GM12891 (cell line): Measurements from ENCODE around the gene RAB8A.
A peak's percentile ranks its signal among the peaks of the same experiment; 100 is the strongest.

Experiments
- DNase-seq: peaks from one replicate; pipeline ENCODE4 v3.0.0; 2011; ENCODE audit warnings: low spot score; ENCODE audit not compliant: insufficient read length
- FAIRE-seq: peaks from 2 replicates; lab custom pipeline; 2011; peaks lifted over from hg19 to GRCh38; lab: Jason Lieb, UNC
- PAX5 ChIP-seq: IDR thresholded peaks from 2 replicates; pipeline ENCODE4 v1.6.1; 2011; ENCODE audit warnings: low read length, moderate library complexity, mild to moderate bottlenecking; ENCODE audit not compliant: insufficient read depth, severe bottlenecking
- POLR2A ChIP-seq: IDR thresholded peaks from 2 replicates; pipeline ENCODE4 v1.6.1; 2011; ENCODE audit warnings: low read depth, low read length, control low read depth
- POLR2AphosphoS5 ChIP-seq: IDR thresholded peaks from 2 replicates; pipeline ENCODE4 v1.6.1; 2011; ENCODE audit warnings: low read depth, low read length, control low read depth
- POU2F2 ChIP-seq: IDR thresholded peaks from 2 replicates; pipeline ENCODE4 v1.6.1; 2011; ENCODE audit warnings: low read depth, mild to moderate bottlenecking, control low read depth, low read length, moderate library complexity
- SPI1 ChIP-seq: IDR thresholded peaks from 2 replicates; pipeline ENCODE4 v1.6.1; 2011; ENCODE audit warnings: low read depth, low read length, control low read depth
- TAF1 ChIP-seq: IDR thresholded peaks from 2 replicates; pipeline ENCODE4 v1.6.1; 2011; ENCODE audit warnings: low read depth, low read length, control low read depth

Gene RAB8A

DNA sequence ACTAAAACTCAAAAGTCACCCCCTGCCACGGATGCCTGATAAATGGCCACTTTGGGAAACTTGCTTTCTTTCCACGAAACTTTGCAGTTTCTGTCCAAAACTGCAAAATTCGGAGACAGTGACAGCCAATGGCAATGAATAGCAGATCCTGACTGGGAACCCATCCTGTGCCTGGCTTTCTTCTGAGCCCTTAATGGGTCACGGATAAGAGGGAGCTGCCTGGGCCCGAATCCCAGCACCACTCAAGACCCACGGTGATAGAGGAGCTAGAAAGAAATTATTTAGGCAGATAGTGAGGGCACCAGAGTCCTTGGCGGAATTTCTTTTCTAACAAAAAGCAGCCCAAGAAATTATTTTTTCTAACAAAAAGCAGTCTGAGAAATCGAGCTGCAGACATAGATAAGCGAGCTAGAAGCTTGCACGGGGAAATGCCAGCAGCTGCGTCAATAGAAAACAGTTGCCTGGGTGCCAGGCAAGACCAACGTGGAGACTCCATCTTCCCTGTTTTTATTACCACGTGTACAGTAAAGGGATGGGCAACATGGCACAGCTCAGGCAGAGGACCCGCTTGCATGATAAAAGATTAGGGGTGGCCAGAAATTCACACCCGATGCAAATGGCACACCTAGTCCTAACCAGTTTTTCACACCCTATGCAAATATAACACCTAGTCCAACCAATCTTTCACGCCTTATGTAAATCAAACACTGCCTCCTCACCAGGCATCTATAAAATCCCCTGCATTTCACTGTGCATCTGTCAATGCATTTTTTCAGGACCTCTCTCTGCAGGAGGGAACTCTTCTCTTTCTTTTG lies 24.7 kb downstream of the RAB8A start:
- TF ChIP-seq PAX5 (no peak), POLR2AphosphoS5 (peak; percentile 51; the same call in 1 of the 2 replicates)
- FAIRE-seq (no peak), DNase-seq (no peak)

DNA sequence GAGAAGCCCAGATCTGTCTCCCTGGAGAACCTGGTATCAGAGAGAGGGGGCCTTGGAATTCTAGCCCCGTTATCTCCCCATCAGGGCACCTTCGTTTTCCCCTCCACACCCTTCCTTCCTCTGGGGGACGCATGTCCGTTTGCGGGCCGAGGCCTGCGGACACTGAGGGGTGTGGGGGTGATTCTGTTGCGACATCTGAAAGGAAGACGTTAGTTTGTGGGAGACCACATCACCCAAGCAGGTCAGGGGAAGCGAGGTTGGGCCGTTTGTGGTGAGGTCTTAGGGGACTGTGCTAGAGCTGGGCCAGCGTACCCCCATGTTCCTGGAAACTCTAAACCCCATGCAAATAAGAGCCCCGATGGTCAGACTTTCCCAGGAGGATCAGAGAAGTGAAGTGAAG lies 28.1 kb downstream of the RAB8A start:
- peak; percentile 85 for FAIRE-seq
- DNase-seq: no peak
- TF ChIP-seq POU2F2 (peak; percentile 38), SPI1 (no peak)

DNA sequence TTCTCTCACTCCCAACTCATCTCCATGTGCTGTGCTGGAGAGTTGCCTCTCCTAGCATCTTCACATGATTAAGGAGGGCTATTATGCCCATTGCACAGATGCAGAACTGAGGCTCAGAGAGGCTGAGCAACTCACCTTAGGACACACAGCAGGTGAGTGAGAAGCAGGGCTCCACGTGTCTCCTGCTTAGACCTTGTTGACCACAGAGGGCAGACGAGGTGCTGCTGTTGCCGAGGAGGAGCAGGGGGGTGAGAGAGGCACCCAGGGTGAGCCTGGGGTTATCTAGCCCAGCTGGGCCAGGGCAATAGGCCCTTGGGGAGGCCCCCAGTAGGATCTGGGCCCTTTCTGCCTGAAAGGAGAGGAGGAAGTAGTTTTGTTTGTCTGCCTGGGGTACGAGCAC lies 29.4 kb downstream of the RAB8A start:
- DNase-seq: no peak
- peak; percentile 90 for FAIRE-seq
- TF ChIP-seq PAX5 (no peak), POLR2A (no peak), POU2F2 (no peak), POLR2AphosphoS5 (no peak), TAF1 (no peak), SPI1 (no peak)

DNA sequence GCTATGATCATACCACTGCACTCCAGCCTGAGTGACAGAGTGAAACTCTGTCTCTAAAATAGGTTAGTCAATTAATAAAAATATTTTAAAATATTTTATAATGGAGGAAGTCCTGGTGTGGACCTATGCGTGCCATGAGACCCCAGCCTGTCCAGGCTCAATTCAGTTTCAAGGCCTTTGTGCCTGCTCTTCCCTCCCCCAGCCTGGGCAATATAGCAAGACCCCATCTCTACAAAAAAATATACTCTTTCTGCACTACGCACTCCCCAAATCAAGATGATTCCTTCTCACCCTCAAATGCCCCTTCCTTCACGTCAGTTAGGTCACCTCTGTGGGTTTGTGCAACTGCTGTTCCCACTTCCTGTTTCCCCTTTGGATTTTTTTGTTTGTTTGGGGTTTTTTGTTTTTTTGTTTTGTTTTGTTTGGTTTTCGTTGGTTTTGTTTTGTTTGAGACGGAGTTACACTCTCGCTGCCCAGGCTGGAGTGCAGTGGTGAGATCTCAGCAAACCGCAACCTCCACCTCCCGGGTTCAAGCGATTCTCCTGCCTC lies 30.4 kb downstream of the RAB8A start:
- DNase-seq (no peak), FAIRE-seq (no peak)
- no peak for TF ChIP-seq POLR2A
- no peak for TF ChIP-seq TAF1
- no peak for TF ChIP-seq POLR2AphosphoS5
- TF ChIP-seq SPI1: peak; percentile 77
- no peak for TF ChIP-seq POU2F2

DNA sequence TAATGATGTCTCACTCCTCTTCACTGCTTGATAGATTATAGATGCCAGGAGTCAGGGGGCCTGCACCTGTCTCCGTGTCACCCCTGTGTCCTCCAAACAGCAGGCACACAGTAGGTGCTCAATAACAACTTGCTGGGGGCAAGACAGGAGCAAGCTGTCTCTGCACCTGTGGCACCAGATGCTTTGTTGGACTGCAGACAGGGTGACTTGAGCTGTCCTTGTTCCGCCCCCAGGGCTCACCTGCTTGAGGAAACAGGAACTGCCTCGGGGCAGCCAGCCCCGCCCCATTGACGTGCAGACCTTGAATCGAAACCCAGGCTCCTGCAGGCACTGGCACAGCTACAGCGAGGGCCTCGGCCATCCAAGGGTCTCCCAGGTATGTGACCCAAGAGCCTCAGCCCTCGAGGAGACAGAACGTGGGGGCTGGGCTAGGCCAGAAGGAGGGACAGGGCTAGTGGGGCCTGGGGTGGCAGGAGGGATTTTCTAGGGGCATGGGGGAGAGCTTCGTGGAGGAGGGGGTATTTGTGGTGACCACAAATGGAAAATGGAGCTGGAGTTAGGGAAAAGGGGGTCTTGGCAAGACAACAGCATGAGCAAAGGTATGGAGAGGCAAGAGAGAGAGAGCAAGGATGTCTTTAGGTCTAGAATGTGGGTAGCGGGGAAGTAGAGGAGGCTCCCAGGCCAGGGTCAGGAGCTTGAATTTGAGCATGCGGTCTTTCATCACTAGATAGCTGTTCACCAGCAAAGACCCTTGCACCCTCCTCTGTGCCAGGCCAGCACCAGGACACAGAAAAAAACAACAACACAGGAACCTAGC lies 31.9 kb downstream of the RAB8A start, which contains the start of gene HSH2D:
Gene HSH2D, plus strand, starts transcription at position 287 of the 817 bp plus-strand sequence. CDS start 5,066 bp downstream, outside the sequence.
- TF ChIP-seq SPI1 (peak; percentile 97), POLR2AphosphoS5 (peak; percentile 85), PAX5 (no peak), TAF1 (peak; percentile 83), POU2F2 (no peak), POLR2A (peak; percentile 85)
- peak; percentile 97 for FAIRE-seq

DNA sequence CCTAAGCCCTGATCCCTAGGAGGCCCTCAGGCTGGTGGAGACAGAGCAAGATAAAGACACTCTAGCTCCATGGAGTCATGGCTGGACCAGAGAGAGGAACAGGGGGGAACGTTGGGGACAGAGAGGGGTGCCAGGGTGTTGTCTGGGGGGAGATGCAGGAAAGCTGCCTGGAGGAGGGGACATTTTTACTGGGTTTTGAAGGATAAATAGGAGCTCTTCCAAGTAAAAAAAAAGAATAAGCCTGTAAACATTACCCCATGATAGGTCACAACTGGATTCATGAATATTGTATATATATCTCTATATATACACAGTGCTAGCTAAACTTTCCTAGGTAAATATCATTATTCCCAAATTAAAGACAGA lies 32.5 kb downstream of the RAB8A start:
- FAIRE-seq (no peak), DNase-seq (no peak)
- TF ChIP-seq POU2F2: no peak
- TF ChIP-seq POLR2A: no peak
- TF ChIP-seq TAF1: no peak
- TF ChIP-seq POLR2AphosphoS5: no peak
- no peak for TF ChIP-seq PAX5
- TF ChIP-seq SPI1: no peak

More for the DNA sequence above, 31.9 kb downstream of the RAB8A start, which contains the start of gene HSH2D:
- DNase-seq: peak; percentile 68

DNA sequence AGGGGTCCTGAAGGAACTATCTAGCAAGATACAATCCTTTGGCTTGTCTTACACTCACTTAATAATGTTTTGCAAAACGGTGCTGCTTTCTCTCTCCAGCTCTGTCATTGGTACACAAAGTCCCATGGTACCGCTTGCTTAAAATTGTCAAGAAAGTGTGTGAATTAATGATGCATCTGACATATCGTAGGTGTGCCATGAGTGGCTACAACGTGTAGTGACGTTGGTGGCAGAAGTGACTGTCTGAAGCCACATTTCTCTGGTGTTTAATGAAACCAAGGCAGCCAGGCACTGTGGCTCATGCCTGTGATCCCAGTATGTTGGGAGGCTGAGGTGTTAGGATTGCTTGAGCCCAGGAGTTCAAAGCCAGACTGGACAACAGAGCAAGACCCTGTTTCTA lies 34.4 kb downstream of the RAB8A start:
- TF ChIP-seq SPI1 (no peak), POLR2AphosphoS5 (no peak), POU2F2 (no peak), POLR2A (no peak), TAF1 (no peak), PAX5 (no peak)
- peak; percentile 9 for FAIRE-seq
- no peak for DNase-seq

DNA sequence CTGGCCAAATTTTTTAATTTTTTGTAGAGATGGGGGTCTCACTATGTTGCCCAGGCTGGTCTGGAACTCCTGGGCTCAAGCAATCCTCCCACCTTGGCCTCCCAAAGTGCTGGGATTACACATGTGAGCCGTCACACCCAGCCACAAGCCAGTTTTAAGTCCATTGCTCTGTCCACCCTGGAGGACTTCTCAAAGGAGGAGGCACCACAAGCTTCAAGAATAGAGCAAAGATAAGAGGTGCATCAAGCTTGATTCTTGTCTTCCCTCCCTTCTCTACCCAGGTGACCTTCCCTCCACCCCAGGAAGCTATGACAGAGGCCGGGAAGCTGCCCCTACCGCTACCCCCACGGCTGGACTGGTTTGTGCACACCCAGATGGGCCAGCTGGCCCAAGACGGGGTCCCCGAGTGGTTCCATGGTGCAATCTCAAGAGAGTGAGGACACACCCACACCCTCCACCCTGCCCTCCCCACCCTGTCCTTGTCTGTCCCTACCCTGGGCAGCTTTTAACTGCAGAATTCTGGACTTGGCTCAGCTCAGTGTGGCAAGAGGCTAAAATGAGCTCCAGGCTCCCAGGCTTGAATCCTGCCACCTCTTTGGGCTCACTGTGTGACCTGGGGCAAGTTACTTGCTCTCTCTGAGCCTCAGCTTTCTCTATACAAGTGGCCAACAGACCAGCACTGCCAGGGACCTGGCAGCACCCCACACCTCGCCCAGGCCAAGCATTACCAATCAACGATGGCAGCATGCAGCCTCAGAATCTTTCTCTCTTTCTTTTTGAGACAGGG lies 36.9 kb downstream of the RAB8A start:
- FAIRE-seq: no peak
- no peak for TF ChIP-seq POU2F2
- no peak for TF ChIP-seq POLR2AphosphoS5
- no peak for DNase-seq

DNA sequence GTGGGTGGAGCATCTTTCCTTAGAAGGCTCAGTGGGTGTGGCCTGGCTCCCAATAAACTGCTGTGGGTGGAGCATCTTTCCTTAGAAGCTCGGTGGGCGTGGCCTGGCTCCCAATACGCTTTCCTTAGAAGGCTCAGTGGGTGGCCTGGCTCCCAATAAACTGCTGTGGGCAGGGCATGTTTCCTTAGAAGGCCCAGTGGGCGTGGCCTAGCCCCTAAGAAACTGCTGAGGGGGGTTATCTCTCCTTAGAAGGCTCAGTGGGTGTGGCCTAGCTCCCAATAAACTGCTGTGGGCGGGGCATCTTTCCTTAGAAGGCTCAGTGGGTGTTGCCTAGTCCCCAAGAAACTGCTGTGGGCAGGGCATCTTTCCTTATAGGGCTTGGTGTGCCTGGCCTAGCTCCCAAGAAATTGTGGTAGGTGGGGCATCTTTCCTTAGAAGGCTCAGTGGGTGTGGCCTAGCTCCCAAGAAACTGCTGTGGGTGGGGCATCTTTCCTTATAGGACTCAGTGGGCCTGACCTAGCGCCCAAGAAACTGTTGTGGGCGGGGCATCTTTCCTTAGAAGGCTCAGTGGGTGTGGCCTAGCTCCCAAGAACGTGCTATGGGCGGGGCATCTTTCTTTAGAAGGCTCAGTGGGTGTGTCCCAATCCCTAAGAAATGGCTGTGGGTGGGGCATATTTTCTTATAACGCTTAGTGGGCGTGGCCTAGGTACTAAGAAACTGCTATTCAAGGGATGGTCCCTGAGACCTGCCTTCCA lies 42.1 kb downstream of the RAB8A start:
- FAIRE-seq: no peak
- TF ChIP-seq SPI1: no peak
- TF ChIP-seq POU2F2: no peak
- TF ChIP-seq PAX5: no peak
- TF ChIP-seq POLR2AphosphoS5: no peak
- TF ChIP-seq POLR2A: no peak
- no peak for DNase-seq
